UCSD-AML1 (cell line): Measurements from ENCODE around the gene UBE2M.
"Not testable (repeated sequence)": the region's sequence is repeated elsewhere in the genome, so short reads cannot be mapped to it uniquely, and the experiment has no call there.

Experiments
- DNase-seq: peaks from one replicate; lab custom pipeline; 2025; ENCODE audit not compliant: unreplicated experiment; lab: John Stamatoyannopoulos, UW

UBE2M gene

GRCh38 chr19:58558066-58558622, at the start of gene UBE2M:
UBE2M (minus strand) TSS chr19:58558611; CDS start chr19:58558381, 230 bp downstream.
- no peak for DNase-seq

GRCh38 chr19:58607213-58607612, 48.8 kb upstream of the UBE2M start:
- DNase-seq, result not testable (repeated sequence)

DNA sequence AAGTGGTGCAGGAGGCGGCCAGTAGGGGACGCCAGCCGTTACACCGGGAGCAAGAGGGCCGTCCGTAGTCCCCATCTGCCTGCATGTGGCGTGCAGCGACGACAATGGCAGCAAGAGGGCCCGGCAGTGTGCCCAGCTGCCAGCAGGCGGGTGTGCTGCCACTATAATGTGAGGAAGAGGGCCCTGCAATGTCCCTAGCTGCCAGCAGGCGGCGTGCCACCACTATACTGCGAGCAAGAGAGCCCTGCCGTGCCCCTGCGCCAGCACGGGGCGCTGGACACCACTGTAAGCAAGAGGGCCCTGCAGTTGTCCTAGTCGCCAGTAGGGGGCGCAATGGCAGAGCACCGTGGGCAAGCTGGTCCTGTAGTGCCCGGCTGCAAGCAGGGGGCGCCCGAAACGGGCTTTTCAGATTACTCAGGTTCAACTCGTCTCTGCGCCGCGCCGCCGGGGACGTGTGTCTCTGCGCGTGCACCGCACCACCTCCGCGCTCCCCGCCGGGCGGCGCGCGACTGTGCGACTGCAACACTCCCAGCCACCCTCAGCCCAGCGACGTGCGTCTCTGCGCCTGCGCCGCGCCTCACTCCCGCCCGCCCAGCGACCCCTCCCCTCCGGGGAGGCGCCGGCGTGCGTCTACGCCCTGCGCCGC, 48.0 kb upstream of the UBE2M start:
- not testable (repeated sequence) for DNase-seq

DNA sequence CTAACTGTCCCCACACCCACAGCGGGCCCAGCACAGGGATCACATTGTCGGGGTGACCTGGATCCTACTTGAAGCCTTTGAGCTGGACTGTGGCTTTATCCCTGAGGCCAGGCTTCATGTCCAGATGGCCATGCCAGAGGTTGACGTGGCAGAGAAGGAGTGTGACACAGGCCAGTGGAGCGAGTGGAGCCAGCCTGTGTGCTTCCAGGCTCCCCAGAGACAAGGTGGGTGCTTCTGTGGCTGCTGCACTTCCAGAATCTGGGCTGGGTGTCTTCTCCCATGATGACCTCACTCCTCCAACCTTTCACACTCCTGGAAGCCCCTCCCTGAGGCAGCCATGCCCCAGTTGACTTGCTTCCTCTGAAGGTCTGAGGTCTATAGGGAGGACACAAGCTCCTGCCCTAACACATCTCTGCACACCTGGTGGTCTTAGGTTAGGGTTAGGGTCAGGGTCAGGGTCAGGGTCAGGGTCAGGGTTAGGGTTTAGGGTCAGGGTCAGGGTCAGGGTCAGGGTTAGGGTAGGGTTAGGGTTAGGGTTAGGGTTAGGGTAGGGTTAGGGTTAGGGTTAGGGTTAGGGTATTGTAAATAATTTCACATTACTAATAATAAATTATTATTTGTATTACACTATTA, 27.8 kb upstream of the UBE2M start:
- DNase-seq, result no peak

DNA sequence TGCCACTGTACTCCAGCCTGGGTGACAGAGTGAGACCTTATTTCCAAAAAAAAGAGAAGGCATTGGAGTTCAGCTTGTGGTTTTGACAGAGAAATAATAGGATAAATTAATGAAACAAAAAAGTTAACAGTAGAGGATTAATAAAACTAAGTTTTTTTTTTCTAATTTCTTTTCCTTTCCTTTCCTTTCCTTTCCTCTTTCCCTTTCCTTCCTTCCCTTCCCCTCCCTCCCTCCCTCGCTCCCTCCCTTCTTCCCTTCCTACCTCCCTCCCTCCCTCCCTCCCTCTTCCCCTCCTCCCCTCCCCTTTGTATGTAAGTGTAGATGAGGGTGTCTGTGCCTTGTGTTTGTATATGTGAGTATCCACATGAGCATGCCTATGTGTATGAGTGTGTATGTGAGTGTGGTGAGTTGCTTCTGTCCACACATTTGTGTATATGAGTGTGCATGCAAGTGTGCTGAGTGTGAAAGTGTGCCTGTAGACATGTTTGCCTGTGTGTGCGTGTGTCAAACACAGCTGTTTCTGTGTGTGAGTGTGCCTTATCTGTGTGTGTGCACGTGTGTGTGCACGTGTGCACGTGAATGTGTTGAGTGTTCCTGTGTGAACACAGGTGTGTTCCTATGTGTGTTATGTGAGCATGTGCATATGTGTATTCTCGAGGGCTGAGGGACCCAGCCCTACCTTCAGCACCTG, 27.2 kb upstream of the UBE2M start:
- no peak for DNase-seq

- no peak for DNase-seq
Observed at GRCh38 chr19:58584498-58585441, 26.4 kb upstream of the UBE2M start.

DNA sequence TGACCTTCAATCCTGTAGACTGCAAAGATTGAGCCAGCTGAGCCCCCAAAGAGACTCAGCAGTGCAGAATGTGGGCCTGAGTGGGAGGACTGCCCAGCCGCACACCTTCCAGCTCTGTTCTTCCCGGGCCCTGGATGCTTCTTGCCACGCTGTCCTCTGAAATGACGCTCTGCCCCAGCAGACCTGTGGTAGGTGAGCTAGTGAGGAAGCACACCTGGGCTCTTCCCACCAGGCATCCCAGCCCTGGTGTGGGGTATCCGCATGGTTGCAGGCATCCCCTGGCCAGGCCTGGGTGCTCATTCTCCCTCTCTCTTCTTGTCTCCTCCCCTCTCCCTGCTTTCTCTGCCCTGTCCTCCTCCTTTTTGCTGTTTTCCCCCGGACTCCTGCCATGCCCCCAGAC, 24.6 kb upstream of the UBE2M start:
- DNase-seq, result no peak

- DNase-seq, result no peak
Observed at GRCh38 chr19:58581227-58582141, 23.1 kb upstream of the UBE2M start.

DNA sequence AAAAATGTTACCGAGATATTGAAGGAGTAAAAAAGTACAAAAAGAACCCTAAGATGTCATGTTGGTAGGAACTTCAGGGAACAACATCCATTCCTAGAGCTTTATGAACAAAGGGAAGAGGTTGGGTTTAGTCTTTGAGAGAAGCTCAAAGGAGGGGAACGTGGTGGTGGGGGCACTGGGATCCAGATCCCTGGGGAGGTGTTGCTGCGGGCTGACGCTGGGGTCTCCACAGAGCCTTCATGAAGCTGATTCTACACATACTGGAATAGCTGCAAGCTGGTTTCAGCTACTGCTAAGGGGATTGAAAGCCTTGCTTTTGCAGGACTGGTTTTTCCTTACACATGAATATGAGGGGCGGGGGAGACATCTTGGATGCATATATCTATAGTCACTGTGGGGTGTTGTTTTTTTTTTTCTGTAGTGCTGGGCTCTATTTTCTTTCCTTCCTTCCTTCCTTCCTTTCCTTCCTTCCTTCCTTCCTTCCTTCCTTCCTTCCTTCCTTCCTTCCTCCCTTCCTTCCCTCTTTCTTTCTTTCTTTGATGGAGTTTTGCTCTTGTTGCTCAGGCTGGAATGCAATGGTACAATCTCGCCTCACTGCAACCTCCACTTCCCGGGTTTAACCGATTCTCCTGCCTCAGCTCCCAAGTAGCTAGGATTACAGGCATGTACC, 21.2 kb upstream of the UBE2M start:
- DNase-seq, result no peak

DNA sequence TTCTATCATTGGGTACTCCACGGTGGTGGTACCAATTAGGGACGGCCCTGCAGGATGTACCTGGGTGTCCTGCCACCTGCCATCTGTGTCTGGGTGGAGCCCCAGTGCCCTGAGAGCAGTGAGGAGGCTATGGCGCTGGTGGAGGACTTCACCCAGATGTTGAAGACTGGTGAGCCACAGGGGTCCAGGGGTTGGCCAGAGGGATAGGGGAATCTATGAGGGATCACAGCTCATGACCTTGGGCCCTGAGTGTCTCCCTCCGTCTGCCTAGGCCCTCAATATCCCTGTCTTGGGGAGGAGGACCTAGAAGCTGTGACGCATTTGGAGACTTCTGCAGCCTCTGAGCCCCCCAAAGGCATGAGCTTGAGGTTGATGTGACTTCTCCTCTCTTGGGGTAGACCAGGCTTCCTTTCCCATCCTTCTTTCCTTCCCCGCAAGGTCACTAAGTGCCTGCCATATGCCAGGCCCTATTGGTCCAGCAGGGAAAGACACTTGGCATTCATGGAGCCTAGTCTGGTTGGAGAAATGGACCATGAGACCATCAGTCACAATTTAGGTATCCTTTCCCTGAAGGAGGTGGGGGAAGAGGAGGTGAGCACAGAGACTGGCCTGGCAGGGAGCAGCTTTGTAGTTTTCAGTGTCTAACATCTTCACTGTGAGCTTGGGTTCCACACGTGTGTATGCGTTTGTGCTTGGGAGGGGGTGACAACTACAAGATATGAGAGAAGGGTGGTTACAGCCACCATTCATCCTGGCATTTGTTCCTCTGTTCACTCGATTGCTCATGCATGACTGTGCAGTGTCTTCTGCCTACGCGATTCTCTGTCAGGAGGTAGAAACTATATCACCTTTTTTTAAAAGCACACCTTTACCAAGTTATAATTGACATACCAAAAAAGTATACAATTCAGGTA, 19.9 kb upstream of the UBE2M start:
- DNase-seq, result no peak

GRCh38 chr19:58577581-58577980, 19.2 kb upstream of the UBE2M start:
- DNase-seq, result not testable (repeated sequence)

- DNase-seq, result no peak
Observed at GRCh38 chr19:58575183-58576041, 17.0 kb upstream of the UBE2M start.

DNA sequence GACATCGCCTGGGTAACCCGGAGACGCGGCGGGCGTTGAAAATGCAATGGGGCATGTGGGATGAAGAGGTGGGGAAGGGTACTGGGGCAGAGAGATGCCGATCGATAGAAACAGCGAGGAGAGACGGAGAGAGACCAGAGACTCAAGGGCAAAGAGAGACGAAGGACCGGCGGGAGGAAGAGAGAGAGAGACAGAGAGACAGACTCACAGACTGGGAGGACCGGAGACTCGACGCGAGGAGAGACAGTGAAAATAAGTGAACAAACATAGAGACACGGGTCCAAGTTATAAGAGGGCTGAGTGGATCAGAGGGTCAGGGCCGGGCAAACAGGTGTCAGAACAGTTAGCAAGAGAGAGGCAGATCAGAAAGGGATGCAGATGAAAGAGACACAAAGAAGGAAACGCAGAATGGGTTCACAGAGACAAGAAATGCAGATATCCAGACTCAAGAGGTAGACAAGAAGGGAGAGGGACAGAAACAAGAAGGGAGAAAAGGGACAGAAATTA, 15.3 kb upstream of the UBE2M start:
- DNase-seq, result no peak

DNA sequence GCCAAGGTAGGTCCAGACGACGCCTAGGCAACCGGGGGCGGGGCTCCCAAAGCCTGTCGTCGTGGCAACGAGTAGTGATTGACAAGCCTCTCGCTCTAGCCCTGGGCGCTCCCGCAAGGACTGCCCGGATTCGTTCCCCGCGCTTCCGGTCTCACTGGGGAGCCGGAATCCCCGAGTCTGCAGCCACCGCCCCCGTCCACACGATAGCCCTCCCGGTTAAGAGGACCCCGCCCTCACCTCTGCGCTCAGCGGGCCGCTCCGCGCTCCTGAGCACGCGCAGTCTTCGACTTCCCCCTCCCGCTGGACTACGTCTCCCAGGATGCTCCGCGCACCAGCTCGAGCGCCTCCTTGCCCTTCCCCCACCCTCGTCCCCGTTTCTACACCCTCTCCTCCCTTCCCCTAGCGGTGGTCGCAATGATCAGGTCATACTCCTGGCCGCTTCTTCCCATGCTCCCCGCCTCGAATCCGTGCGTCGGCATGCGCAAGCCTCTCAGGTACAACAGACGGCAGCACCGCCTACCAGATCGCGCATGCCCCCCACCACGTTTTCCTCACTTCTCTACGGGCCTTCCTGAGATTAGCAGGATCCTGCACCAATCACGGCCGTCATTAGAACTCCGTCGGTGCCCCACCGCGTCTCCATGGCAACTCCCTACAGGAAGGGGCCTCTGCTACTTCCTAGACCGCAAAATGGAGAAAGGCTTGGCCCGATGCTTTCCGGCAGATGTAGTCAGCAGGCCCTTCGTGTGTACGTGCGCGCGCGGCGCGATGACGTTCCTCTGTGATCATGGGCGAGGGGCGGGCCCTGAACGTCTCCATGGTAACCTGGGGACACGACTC, 14.6 kb upstream of the UBE2M start, which contains the start of gene MZF1:
Gene MZF1, minus strand, starts transcription at position 518 of the 840 bp plus-strand sequence. CDS start 1,946 bp downstream, outside the sequence.
- no peak for DNase-seq

- DNase-seq, result no peak
Observed at GRCh38 chr19:58572026-58572817, 13.8 kb upstream of the UBE2M start.
